GM21576 (cell line): ENCODE results near the gene SLC37A3.
"Not testable (repeated sequence)": the region's sequence is repeated elsewhere in the genome, so short reads cannot be mapped to it uniquely, and the experiment has no call there.

ENCODE experiments used
- ATAC-seq: cut with Tn5 transposase; IDR thresholded peaks from one replicate; pipeline ENCODE4 v1.9.1; 2021; ENCODE audit warnings: mild to moderate bottlenecking, moderate library complexity; ENCODE audit not compliant: unreplicated experiment

The SLC37A3 gene

GRCh38 chr7:140397784-140398750, at the start of gene SLC37A3:
Gene SLC37A3 (minus strand): TSS chr7:140398530. CDS start chr7:140382526, 16,004 bp downstream.
- peak; percentile 100 for ATAC-seq

GRCh38 chr7:140447841-140448240, 49.5 kb upstream of the SLC37A3 start:
- no peak for ATAC-seq

GRCh38 chr7:140446467-140446866, 48.1 kb upstream of the SLC37A3 start:
- ATAC-seq, result no peak

- ATAC-seq, result no peak
These were observed 43.2 kb upstream of the SLC37A3 start for GRCh38 chr7:140441519-140441918.

- ATAC-seq, result no peak
These were observed 42.3 kb upstream of the SLC37A3 start for GRCh38 chr7:140440593-140440992.

GRCh38 chr7:140439359-140439758, 41.0 kb upstream of the SLC37A3 start:
- ATAC-seq, result no peak

GRCh38 chr7:140435252-140435895, 37.0 kb upstream of the SLC37A3 start:
- ATAC-seq, result no peak

- no peak for ATAC-seq
These were observed 35.1 kb upstream of the SLC37A3 start for GRCh38 chr7:140433396-140433795.

GRCh38 chr7:140426130-140426529, 27.8 kb upstream of the SLC37A3 start:
- ATAC-seq, result no peak

- ATAC-seq, result no peak
These were observed 27.4 kb upstream of the SLC37A3 start for GRCh38 chr7:140425718-140426117.

- no peak for ATAC-seq
These were observed 25.2 kb upstream of the SLC37A3 start for GRCh38 chr7:140423501-140423900.

- ATAC-seq, result no peak
These were observed 23.2 kb upstream of the SLC37A3 start for GRCh38 chr7:140421521-140421920.

- no peak for ATAC-seq
These were observed 20.3 kb upstream of the SLC37A3 start for GRCh38 chr7:140418653-140419052.

- not testable (repeated sequence) for ATAC-seq
These were observed 19.8 kb upstream of the SLC37A3 start for GRCh38 chr7:140418156-140418472.

- no peak for ATAC-seq
These were observed 19.3 kb upstream of the SLC37A3 start for GRCh38 chr7:140417456-140418155.

- ATAC-seq, result no peak
These were observed 18.2 kb upstream of the SLC37A3 start for GRCh38 chr7:140416560-140416959.

GRCh38 chr7:140415816-140416215, 17.5 kb upstream of the SLC37A3 start:
- not testable (repeated sequence) for ATAC-seq

- no peak for ATAC-seq
These were observed 17.0 kb upstream of the SLC37A3 start for GRCh38 chr7:140415361-140415760.

- no peak for ATAC-seq
These were observed 6.3 kb upstream of the SLC37A3 start for GRCh38 chr7:140404565-140405065.

GRCh38 chr7:140403878-140404564, 5.7 kb upstream of the SLC37A3 start, which contains the start of gene RAB19:
Gene RAB19 (plus strand): TSS chr7:140404058. CDS start chr7:140407647, 3,589 bp downstream.
- ATAC-seq, result peak; percentile 55
